Measurements from ENCODE around the gene MAP2. TPM values are rescaled to one million over a fixed set of nuclear protein-coding genes. Genes with fewer than 3 reads are reported as not detected.
A peak's percentile ranks its signal among the peaks of the same experiment; 100 is the strongest.

The MAP2 gene
- total RNA-seq, 1 donor from 2014 or later, result 6.9 TPM

- no peaks in the 10 kb centered on the region for H3K27me3 Mint-ChIP-seq (ENCODE audit: low read depth)
- H3K4me1 Mint-ChIP-seq, result peaks cover 2% of the 10 kb centered on the region
- H3K4me3 Mint-ChIP-seq, result no peak overlapping the region
- H3K36me3 Mint-ChIP-seq, result no peaks in the 10 kb centered on the region
- TF ChIP-seq, protein P1, sequence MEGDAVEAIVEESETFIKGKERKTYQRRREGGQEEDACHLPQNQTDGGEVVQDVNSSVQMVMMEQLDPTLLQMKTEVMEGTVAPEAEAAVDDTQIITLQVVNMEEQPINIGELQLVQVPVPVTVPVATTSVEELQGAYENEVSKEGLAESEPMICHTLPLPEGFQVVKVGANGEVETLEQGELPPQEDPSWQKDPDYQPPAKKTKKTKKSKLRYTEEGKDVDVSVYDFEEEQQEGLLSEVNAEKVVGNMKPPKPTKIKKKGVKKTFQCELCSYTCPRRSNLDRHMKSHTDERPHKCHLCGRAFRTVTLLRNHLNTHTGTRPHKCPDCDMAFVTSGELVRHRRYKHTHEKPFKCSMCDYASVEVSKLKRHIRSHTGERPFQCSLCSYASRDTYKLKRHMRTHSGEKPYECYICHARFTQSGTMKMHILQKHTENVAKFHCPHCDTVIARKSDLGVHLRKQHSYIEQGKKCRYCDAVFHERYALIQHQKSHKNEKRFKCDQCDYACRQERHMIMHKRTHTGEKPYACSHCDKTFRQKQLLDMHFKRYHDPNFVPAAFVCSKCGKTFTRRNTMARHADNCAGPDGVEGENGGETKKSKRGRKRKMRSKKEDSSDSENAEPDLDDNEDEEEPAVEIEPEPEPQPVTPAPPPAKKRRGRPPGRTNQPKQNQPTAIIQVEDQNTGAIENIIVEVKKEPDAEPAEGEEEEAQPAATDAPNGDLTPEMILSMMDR (IDR thresholded peaks at IDR 0.05; ENCODE audit: unreplicated experiment), result no peak
- no peaks in the 10 kb centered on the region for H3K9me3 Mint-ChIP-seq
- no peak for DNase-seq (ENCODE audit: low spot score in 2 of 2, unreplicated experiment in 2 of 2)
- H3K27ac Mint-ChIP-seq, result no peak overlapping the region
Observed at GRCh38 chr2:209519906-209520305, 96.1 kb downstream of the MAP2 start.

DNA sequence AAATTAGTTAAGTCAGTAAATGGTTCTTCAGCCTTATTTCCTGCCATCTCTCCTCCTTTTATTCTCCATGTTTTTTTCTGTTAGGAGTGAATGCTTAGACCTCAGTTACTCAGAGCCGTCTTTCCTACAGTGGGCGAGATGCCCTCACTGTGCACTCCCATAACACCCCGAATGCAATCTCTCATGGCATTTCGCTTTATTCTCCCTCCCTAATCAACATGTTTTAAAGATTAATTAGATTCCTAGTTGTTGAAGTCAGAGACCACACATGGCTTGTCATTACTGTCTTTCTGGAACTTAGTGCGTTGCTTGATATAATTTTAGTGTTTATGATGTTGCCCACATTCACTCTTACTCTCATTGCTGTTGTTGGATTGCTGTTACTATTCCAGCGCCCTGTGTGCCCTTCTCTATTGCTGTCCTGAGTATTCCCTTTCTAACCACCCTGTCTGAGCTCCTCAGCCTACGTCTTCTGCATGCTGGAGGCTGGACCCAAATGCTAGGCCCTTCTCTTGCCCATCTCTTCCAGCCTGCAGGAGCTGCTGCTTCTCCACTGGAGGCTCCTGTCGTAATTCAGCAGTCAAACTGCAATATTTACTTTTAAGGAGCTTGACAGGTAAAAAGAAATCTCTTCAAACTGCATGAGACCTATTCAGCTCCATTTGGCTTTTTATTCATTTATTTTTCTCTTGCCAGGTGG, 99.3 kb downstream of the MAP2 start:
- Mint-ChIP-seq H3K36me3 (no peaks in the 10 kb centered on the region), H3K27ac (no peak overlapping the region), H3K4me3 (no peak overlapping the region), H3K9me3 (no peaks in the 10 kb centered on the region), H3K4me1 (peaks cover 22% of the 10 kb centered on the region), H3K27me3 (ENCODE audit: low read depth) (no peaks in the 10 kb centered on the region)
- TF ChIP-seq, protein P1 (IDR thresholded peaks at IDR 0.05; ENCODE audit: unreplicated experiment), result no peak
- no peak for DNase-seq (ENCODE audit: low spot score in 2 of 2, unreplicated experiment in 2 of 2)

DNA sequence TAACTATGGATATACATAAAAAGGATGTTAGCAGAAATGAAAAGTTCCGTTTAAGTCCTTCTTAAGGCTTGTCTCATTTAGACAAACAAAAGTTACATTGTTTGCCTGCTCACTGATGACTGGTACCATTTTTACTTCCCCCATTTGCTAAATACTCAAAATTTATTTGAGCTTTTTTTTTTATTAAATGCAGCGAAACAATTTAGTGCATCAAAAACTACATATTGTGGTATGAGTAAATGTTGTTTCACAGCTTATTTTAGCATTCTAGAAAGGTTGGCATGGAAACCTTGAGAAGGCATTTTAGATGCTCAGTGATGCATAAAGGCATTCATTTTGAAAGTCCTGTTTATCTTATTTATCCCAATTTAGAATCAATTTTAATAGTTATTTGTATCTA, 100.0 kb downstream of the MAP2 start:
- H3K4me3 Mint-ChIP-seq, result no peak overlapping the region

GRCh38 chr2:209525331-209525730, 101.5 kb downstream of the MAP2 start:
- Mint-ChIP-seq H3K9me3 (no peaks in the 10 kb centered on the region), H3K4me1 (peaks cover 20% of the 10 kb centered on the region), H3K27ac (peak overlapping the region; percentile 93), H3K36me3 (no peaks in the 10 kb centered on the region), H3K27me3 (ENCODE audit: low read depth) (no peaks in the 10 kb centered on the region), H3K4me3 (no peak overlapping the region)
- no peak for DNase-seq (ENCODE audit: low spot score in 2 of 2, unreplicated experiment in 2 of 2)
- TF ChIP-seq, protein P1 (IDR thresholded peaks at IDR 0.05; ENCODE audit: unreplicated experiment), result no peak

More for the DNA sequence above, 100.0 kb downstream of the MAP2 start:
- Mint-ChIP-seq H3K36me3 (no peaks in the 10 kb centered on the region), H3K27ac (no peak overlapping the region), H3K27me3 (ENCODE audit: low read depth) (no peaks in the 10 kb centered on the region), H3K9me3 (no peaks in the 10 kb centered on the region), H3K4me1 (peaks cover 22% of the 10 kb centered on the region)
- TF ChIP-seq, protein P1 (IDR thresholded peaks at IDR 0.05; ENCODE audit: unreplicated experiment), result no peak
- no peak for DNase-seq (ENCODE audit: low spot score in 2 of 2, unreplicated experiment in 2 of 2)

- TF ChIP-seq, protein P1 (IDR thresholded peaks at IDR 0.05; ENCODE audit: unreplicated experiment), result no peak
- Mint-ChIP-seq H3K27me3 (ENCODE audit: low read depth) (peaks cover 2% of the 10 kb centered on the region), H3K4me3 (no peak overlapping the region), H3K27ac (peak overlapping the region; percentile 93), H3K4me1 (peaks cover 20% of the 10 kb centered on the region), H3K36me3 (no peaks in the 10 kb centered on the region), H3K9me3 (no peaks in the 10 kb centered on the region)
- DNase-seq (ENCODE audit: low spot score in 2 of 2, unreplicated experiment in 2 of 2), result no peak
Observed at GRCh38 chr2:209525834-209526281, 102.0 kb downstream of the MAP2 start.
